ENCODE data around the gene IRF1.

Gene IRF1

DNA sequence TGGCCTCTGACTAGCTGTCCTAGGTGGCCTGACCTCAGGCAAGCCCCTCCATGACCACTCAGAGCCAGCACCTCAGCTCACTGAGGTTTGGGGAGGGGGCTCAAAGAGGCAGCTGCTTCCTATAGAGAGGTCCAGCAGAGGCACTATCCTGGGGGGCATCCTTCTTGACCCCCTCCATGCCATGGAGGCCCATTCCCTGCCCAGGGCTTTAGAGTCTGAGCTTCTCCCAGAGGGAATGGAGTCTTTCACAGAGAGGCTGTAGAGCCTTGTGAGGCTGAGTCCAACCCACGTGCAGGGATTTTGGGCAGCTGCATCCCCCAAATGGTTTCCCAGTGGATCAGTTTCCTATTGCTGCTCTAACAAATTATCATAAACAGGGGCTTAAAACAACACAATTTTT lies 16.9 kb downstream of the IRF1 start:
- DNase-seq: no peak

DNA sequence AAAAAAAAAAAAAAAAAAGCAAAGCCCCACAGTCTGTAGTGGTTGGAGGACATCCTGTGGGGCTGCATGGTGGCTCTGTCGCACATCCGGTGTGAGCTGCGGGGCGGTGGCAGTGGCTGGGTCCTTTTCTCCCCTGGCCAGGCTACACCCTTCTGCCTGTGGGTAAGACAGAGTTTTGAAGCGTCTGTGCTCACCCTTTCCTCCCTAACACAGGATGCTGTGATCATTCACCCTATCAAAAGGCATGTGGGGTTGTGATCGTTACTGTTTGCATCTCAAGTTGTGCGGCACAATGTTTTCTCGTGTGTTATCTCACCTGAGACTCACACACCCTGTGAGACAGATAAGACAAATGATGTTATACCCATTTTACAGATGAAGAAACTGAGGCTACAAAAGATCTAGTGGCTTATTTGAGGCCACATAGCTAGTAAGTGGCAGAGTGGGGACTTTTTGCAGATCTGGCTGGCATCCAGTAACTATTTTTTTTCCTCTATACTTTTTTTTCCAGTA lies 17.5 kb downstream of the IRF1 start:
- no peak for DNase-seq

DNA sequence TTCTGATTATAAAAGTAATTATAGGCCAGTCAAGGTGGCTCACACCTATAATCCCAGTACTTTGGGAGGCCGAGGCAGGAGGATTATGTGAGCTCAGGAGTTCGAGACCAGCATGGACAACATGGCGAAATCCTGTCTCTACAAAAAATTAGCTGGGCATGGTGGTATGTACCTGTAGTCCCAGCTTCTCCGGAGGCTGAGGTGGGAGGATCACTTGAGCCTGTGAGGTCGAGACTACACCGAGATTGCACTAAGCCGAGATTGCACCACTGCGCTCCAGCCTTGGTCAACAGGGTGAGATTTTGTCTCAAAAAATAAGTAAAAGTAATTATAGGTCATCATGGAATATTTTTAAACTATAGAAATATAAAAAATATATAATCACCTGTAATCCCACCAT lies 18.1 kb downstream of the IRF1 start:
- DNase-seq: no peak

DNA sequence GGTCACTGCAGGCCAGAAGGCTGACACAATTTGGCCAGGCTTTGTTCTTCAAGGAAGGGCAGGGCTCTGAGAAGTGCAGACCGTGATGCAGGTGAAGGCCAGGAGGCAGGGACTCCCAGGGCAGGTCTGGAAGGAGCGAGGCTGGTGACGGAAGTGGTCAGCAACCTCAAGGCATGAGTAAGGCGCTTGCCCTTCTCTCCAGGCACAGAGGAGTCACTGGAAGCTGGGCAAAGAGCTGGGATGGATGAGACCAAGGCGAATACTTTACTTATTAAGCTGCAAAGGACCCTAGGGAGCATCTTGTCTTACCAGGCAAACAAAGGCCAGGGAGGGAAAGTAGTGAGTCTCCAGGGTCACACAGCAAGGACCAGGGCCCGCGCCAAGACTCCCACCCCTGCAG lies 18.6 kb downstream of the IRF1 start:
- DNase-seq: no peak

DNA sequence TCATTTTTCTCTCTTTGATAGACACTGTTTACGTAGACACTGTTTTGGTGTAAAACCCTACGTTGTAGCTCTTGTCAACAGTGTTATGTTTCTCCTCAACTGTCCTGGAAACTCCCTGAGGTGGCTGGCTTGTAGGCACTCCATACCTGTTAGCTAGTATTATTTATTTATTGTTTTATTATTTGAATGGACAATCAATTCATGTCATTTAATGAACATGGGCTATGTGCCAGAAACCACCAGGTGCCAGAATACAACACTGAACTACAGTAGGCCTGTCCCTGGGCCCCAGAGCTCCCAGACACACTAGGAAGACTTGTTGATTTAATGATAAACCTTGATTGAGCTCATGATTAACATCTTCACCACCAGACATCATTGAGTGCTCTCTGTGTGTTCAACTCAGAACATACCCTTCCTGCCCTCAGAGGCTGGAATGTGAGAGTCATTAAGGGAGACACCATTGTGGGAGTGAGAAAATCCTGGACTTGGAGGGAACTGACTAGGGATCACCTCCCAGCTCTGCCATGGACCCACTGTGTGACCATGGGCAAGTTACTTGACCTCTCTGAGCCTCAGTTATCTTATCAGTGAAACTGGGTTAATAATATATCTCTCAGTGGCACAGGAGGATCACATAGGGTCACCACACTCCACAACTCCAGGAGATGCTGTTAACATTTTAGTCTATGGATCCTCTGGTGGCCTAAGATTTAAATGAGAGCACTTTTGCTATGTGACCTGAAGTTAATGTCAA lies 19.2 kb downstream of the IRF1 start:
- DNase-seq: no peak

DNA sequence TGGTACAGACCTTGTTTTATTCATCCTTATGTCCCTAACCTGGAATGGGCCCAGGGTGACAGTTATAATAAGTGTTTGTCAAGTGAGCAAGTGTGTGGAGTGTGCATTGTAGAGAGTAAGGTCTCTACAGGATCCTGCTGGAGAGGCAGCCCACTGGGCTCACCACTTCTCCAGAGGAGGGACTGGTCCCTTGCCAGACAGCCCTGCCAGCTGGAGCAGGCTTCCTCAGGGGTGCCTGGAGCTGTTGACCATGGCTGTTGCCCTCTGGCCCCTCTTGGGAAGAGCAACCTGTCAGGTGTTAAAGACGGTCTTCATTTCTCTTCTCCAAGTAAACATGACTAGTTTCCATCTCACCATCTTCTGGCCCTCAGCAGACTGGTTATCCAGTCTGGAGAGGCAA lies 20.0 kb downstream of the IRF1 start:
- no peak for DNase-seq

DNA sequence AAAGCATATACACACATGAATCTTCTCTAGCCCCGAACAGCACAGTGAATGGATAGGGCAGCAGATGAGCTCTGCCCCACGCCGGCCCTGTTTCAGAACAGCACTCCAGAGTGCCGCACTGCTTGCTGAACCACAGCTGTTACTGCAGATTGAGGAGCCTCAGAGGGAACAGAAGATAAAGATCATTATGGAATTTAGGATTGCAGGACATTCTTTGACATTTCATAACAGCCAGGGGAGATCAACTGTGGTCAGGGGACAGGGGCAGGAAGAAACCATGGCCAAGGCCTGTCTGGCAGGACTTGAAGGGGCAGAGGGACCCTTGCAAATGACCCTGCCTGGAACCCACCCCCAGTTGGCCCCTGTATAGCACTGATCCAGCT lies 20.6 kb downstream of the IRF1 start:
- DNase-seq: peak; percentile 49

DNA sequence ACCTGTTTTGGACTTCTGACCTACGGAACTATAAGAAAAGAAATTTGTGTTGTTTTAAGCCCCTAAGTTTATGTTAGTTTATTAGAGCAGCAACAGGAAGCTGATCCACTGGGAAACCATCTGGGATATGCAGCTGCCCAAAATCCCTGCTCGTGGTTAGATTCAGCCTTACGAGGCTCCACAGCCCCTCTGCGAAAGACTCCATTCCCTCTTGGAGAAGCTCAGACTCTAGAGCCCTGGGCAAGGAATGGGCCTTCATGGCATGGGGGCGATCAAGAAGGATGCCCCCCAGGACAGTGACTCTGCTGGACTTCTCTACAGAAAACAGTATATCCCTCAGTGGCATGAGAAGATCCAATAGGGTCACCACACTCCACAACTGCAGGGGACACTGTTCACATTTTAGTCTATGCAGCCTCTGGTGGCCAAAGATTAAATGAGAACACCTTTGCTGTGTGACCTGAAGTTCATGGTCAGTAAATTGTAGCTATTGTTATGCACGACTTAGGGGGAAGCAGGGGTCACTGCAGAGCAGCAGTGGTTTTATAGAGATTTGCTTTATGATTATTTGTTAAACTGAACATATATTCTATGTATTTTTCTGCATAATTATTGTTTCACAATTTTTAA lies 21.1 kb downstream of the IRF1 start:
- no peak for DNase-seq

DNA sequence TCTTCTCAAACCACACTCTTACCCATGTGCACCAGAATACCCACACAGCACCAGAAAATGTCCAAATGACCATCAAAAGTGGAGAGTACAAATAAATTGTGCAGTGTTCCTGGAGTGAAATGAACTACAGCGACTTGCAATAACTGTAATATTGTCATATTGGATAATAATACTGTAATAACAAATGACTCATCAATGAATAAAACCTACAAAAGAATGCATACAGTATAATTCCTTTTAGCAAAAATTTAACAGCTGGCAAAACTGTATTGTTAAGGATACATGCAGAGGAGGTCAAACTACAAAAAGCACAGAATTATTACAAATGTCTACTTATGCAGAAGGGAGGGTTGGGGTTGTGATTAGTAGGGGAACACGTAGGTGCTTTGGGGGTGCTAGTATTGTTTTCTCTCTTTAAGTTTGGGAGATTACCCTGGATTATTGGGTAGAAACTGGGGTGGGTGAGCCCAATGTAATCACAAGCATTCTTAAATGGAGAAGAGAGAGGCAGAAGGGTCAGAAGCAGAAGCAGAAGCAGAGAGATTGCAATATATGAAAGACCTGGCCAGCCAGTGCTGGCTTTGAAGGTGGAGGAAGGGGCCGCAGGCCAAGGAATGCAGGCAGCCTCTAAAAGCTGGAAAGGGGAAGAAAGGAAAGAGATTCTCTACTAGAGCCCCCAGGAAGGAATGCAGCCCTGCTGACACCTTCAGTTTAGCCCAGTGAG lies 21.8 kb downstream of the IRF1 start:
- DNase-seq: no peak

DNA sequence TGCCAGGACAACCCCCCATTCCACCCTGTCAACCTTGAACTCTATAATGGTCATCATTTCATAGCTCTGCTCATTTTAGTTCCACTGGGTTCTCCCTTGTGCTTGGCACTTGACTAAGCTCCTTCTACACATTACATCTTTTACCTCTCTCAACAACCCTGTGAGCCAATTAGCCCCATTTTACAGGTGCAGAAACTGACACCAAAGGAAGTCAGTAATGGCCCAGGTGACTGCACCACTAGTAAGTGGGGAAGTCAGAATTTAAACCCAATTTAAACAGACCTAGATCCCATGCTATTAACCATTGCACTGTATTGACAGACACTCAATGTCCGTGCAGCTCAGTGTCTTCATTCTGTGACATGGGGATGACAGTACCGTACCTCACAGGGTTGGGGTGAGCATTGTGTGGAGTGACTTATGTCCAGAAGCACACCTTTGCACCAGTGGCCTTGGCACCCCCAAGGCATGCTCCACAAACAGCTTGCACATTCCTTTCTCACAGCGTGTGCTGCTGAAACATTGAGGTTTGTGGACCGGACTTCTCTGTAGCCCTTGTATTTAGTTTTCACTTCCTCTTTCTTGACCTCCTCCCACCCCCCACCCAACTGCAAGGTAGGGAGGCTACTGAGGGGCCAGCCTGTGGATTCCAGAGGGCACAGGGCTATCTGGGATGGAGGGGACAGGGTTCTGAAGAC lies 23.1 kb downstream of the IRF1 start:
- DNase-seq: no peak

DNA sequence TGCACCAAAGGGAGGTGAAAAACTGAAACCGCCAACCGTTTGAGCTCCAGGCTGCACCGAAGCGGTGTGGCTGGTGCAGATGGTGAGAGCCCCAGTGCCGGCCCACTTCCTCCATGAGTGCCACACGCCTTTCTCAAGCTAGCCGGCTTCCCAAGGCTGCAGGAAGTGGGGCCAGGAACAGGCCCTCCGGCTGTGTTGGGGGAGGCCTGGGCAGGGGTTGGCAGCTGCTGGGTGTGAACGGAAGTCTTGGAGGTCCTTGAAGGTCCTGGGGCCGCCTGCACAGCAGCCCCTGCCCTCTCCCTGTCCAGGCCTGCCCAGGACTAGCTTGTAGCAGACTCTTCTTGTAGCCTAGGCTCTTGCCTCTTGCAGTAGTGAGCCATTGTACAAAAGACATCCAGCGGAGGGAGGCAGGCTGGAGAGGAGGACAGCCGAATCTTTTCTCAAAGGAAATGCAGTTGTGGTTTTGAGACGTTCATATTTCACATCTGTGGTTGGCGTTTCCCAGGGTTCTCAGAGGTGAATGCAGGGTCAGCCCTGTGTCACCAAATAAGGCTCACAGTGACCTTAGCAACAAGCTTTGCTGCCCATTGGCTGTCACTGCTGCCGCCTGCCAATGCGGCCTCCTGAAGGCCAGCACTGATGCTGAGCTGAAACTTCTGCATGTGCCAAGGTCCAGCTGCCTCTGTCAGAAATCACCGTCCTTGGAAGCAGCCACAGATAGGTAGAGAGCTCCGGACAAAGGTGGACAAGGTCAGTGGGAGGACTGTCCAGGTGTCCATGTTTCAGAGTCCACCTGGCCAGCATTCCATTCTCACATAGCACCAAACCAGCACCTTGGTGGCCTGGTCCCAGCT lies 23.9 kb downstream of the IRF1 start:
- DNase-seq: peak; percentile 62

DNA sequence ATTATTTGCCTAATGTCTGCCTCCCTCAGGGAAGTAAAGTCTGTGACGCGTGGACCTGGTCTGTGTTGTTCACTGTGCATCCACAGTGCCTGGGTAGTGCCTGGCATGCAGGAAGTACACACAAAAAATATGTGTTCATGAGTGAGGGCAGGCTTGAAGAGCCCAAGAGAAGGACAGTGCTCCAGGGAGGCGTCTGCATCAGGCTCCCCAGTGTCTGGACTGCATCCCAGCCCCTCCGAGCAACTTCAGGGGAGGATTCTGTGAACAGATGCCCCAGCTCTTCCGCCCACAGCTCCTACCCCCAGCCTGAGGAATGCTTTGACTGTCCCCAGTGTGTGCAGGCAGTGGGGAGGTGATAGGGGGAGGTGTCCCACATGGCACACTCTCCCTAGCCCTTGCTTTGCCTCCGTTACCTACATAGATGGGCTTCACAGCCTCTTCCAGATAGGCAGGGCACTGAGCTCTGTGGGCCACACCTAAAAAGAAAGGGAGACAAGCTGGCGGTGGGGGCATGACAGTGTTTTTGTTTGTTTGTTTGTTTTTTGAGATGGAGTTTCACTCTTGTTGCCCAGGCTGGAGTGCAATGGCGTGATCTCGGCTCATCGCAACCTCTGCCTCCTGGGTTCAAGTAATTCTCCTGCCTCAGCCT lies 25.4 kb downstream of the IRF1 start:
- no peak for DNase-seq

DNA sequence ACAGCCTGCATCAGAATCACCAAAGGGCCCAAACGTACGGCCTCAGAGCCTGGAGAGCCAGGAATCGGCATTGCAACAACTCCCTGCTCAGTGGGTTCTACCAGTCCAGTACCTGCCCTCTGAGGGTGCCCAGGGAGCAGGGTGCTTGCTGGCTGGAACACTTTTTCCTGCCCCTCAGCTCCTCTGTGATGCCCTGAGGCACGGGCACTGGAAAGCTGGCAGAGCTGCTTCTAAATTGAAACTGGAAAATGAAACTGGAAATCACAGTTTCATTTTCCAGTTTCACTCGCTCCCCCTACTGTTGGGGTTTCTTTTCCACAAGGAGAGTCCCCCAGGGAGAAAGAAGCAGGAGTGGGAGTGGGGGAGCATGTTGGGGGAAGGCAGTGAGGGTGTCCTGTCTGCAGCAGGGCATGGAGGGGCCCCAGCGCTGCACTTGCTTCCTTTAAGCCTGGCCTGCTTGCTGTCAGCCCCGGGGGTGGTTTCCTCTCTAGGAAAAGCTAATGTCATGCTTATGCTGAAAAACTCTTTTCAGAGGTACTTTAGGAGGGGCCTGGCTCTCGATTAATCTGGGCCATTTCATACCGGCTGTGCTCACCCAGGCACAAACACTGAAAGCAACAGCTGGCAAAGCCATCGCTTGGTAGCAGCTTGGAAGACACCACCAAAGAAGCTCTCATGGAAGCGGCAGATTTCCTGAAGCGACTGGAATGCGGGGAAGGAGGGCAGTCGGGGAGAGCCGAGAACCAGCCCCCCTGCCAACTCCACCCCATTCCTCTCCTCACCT lies 26.2 kb downstream of the IRF1 start:
- DNase-seq: no peak

DNA sequence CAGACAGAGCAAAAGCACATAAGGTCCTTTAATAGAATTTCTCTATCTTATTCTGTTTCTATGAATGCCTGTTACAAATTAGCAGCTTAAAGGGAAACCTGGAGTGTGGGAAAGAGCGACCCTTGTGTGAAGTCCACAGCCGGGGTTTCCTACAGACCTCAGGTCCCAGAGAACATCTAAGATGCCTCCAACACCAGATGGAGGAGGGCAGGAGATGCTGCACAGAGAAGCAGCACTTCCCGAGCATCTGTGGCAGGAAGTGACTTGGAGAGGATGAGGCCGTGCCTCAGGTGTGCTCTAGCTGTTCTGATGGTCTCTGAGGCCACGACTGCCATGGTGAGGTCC lies 26.8 kb downstream of the IRF1 start:
- no peak for DNase-seq

DNA sequence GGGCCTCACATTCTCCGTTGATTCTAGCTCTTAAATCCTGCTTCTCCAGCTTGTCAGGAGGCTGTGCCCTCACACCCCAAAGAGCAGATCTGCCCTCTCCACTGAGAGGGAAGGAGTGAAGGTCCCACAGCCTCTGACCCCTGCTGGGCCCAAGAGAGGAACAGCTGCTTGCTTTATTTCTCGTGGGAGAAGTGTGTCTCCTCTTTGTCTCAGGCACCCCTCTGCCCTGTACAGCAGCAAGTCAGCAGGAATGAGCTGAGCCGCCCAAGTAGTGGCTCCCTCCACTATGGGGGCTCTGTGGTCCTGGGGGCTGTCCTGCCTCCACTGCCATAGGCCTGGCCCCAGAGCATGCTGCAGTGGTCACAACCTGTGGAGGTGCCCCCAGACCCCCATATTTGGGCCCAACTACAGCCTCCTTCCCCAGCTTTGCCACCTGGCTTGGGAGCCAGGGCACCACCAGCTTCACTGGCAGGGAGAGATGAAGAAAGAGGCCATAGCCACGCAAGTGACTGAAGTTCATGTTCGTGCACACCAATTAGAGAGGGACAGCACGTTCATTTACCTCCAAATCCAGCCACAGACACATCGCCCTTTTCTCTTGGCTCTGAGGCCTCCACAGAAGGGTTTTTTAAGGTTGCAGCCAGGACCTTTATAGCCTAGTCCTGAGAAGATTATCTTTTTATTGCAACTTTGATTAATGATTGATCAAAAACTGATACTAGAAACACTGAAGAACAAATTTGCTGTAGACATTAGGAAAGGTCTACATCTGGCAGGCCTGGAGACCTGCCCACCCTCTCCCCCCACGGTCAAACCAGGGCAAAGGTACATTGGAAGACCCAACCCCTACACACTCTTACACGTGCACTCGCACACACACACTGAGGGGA lies 27.5 kb downstream of the IRF1 start:
- no peak for DNase-seq

DNA sequence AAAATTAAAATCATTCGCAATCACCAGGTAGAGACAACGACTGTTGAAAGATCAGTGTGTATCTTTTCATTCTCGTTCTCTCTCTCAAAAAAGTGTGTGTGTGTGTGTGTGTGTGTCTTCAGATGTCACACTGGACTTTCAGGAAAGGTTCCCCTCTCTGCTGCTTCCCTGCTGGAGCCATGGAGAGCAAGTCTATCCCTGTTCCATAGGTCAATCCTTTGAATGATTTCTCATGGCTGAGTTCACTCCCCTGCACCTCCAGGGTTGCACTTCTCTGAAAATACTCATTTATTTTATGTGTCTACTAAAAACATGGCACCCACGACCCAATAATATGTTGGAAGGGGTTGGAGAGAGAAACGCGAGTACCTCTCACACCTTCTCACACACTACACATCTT lies 28.2 kb downstream of the IRF1 start:
- DNase-seq: no peak

DNA sequence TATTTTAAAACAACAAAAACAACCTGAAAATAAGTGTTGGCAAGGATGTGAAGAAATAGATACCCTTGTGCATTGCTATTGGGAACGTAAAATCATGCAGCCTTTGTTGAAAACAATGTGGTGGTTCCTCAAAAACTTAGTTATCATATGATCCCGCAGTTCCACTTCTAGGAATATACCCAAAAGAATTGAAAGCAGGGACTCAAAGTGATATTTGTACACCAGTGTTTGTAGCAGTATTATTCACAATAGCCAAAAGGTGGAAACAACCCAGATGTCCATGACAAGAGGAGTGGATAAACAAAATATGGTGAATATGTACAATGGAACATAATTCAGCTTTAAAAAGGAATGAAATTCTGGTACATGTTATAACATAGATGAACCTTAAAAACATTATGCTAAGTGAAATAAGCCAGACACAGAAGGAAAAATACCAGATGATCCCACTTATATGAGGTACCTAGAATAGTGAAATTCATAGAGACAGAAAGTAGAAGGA lies 29.0 kb downstream of the IRF1 start:
- no peak for DNase-seq

DNA sequence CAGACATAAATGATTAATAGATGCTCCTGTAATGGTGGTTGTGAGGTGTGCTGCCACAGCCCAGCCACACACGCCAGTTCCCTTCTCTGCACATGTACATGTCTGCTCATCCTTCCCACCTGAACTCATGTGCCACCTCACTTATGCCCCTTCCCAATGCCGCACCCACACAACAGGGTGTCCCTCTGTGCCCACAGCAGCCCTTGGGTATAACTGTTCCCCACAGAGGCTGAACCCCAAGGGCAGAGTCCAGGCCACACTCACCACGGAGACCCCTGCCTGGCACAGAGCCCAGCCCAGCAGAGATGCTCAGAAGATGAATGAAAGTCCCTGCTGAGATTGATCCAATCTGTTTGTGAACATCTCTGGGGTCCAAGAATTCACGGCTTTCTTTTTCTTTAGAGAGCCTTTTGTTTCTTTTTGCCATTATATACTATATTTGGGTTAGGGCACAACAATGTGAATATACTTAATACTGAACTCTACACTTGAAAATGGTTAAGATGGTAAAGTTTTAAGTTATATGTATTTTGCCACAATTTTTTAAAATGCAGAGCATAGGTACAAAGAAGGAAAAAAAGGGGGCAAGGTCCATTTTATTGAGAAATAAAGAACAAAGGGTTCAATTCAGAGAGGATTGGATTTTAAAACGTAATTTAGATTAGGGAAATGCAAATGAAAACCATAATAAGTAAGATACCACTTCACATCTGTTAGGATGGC lies 29.6 kb downstream of the IRF1 start:
- no peak for DNase-seq
